Activated T-cell treated with anti-CD3 and anti-CD28 coated beads, Interleukin-2, amount 50 U/mL, for 48 hours (primary cell): ENCODE data around the gene COX7A2.

Experiments
- DNase-seq, 2 experiments: peaks; one replicate each; pipeline ENCODE4 v3.0.0-alpha.2; 2020

The COX7A2 gene

DNA sequence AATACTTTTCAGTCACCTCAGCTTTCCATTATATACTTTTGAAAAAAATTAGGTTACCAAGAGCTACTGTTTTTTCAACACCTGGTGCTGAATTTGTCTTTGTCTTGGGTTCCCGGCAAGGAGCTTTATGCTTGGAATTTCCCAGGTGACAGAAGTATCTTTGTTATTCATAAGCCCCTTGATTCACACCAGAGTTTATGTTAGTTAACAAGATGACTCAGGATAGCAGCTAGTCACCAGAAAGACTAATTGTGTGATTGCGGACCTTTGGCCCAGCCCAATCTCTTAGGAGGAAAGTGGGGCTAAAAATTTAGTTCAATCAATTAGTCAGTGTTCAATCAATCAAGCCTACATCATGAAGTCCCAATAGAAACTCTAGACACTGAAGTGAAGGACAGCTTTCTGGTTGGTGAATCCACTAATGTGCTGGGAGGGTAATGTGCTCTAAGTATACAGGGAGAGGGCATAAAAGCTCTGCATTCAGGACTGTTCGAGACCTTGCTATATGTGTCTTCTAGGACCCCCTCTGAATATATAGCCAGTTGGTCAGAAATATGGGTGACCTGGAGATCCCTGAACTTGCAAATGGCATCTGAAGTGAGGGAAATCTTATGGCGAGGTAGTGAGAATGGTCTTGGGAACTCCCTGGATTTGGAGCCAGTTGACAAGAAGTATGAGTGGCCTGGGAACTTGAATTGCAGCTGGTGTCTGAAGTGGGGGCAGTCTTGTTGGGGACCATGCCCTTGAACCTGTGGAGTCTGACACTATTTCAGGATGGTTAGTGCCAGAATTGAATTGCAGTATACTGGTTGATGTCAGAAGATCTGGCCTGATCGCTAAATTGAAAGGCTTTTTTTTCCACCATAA lies 24.8 kb upstream of the COX7A2 start:
- DNase-seq = no peak

DNA sequence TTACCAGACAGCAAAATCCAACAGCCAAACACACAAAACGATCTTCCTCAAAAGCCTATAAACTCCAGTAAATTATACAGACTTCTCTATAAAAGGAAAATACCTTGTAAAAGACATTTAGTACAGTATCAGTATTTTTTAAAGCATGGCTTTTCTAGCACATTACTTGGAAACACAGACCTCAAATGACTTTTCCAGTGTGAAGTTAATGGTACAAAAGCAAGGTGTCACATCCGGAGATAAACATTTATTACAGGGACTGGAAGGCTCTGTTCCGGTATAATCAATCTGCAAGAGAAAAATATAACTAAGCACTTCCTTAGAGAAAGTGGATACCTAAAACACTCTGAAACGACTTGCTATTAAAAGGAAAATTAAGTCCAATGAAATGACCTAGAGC lies 23.9 kb upstream of the COX7A2 start:
- no peak for DNase-seq

DNA sequence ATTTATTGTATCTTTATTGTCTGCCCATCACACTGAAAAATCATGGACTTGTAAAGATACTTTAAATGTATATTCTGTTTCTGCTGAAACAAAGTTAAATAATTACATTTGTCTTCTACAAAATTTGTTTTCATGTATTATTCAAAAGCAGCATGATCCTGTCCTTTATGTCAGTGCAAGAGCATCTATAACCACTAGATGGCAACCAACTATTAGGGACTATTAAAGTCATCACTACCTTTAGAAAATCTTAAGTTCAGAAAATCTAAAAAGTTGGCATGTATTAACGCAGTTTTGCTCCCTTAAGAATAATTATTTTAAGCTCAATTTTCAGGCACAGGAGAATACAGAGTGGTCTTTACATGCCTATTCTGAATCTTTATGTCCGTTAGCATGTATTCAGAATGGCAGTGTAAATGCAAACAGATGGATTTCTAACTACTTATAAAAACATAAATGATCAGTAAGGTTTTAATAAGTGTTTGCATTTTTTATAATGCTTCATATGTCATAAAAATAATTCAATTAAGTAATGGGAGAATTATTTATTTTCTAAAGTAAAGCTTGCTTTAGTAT lies 23.2 kb upstream of the COX7A2 start:
- DNase-seq = no peak

DNA sequence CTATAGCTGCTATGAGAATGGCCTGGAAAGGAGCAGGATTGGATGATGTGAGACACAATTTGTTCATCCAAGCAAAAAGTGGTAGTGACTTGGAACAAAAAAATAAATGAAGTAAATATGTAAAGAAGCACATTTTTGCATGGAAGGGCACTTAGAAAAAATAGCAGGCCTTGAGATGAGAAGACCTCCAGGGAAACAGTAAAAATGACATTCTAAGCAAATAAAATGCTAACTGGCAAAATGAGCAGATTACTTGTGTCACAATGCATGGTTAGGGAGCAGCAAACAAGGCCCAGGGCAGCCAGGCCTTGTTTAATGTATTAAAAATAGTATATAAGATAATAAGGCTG lies 19.8 kb upstream of the COX7A2 start:
- no peak for DNase-seq

DNA sequence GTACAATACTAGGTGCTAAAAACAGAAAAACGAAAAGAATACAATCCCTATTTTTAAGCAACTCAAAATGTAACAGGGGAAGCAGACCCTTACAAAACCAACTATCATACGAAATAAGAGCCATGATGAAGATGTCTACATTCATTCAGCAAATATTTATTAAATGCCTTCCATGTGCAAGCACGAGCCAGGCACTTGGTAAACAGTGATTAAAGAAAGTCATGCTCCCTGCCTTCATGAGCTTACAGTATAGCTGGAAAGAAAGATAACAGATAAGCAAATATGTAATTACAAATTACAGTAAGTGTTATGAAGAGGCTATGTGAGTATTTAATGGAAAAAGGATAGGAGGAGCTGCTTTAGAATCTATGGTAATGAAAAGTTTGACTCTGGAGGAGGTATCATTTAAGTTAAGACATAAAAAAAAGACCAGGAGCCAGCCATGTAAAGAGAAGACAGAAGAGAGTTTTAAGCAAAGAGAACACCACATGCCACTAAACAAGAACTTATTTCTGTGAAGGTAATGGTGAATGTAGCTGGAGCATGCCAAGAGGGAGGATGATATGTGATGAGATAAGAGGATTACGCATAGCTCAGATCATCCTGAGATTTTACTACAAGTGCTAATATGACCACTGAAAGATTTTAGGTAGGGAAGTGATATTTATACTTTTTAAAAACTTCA lies 19.3 kb upstream of the COX7A2 start:
- no peak for DNase-seq

DNA sequence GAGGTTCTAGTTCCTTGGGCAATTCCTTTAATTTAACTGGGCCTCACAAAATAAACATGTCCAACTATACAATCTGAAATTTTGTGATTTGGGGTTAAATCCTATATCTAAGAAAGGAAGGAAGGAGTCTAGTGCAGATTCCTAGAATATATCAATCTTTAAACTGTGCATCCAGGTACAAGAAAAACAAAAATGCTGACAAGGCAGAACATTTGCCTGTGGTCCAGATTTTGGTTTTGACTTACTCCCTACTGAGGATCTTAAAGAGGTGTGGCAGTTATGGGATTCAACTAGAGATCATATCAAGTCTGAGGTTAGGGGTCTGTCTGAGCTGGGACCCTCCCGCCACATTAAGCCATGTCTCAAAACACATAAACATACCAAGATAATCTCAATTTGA lies 17.7 kb upstream of the COX7A2 start:
- no peak for DNase-seq

DNA sequence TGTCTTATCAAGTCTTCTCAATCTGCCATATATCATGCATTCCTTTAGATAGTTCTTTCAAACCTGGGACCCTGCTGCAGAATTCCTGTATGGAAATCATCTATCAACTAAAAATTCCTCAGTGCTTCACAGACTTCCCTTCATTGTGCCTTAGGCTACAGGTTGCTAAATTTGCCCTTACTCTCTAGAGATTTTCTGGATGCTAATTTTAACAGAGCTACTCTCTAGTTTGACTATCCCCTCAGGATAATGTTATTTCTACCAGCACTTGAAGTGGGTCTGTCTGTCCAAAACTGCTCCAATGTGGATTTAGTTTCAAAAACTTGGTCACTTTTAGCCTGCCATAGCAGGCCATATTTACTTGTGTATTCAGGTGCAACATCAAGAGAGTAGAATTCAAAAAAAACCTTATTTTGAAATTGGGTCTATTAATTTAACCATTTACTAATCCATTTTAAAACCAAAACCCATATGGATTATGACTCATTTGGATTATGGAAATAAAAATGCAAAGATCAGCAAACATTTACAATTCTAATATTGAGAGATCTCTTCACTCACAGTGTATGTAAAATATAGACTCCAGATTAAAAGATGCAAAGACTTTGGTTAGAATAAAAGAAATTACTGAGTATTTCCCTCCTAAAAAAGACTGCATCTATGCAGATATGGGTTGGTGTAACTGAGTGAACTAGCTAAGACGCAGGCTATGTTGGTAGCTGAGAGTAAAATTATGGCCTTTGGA lies 13.9 kb upstream of the COX7A2 start:
- DNase-seq = no peak

DNA sequence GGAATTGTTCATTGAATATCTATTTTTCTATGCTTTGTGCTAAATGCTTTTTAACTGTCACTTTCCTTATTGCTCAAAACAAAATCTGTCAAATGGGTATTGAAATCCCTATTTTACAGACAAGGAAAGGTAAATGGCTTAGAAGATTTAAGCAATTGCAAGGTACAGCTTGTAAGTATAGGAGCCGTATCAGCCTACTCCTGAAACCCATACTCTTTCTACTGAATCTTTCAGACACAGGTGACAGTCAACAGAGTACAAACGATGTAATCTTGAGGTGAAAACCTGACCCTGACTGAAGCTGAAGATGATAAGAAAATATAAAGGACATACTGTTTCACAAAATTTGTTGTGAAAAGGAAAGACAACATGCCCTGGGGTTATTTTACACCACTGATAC lies 7.0 kb upstream of the COX7A2 start:
- DNase-seq = no peak

DNA sequence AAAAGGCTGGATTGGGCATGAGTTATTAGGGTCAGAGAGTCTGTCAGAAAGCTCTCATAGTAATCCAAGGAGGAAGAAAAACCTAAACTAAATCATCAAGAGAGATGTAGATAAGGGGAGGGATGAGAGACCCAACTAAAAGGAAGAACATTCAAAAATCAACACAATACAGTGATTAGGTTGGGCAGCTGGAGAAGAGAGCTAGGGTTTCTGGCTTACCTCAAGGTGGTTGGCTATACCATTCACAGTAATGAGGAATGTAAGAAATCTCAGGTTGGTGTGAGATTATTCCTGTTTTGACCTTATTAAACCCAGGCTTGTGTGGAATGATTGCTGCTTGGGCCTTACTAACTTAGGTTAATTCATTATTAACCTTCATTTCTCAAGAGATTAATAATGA lies 6.2 kb upstream of the COX7A2 start:
- no peak for DNase-seq

DNA sequence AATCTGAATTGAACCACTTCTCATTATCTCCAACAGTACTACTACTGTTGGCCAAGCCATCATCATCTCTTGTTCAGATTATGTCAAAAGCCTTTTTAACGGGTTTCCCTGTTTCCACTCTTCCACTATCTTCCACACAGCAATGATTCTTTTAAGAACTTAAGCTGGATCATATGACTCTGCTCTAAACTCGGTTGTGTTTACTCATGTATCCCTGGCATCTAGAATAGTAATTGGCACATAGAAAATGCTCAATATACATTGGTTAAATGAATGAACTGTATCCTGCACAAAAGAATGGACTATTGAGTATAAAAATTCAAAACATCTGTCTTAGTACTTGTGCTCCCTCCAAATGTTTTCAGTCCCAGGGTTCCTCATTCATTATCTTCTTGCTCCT lies 2.8 kb upstream of the COX7A2 start:
- DNase-seq = no peak

DNA sequence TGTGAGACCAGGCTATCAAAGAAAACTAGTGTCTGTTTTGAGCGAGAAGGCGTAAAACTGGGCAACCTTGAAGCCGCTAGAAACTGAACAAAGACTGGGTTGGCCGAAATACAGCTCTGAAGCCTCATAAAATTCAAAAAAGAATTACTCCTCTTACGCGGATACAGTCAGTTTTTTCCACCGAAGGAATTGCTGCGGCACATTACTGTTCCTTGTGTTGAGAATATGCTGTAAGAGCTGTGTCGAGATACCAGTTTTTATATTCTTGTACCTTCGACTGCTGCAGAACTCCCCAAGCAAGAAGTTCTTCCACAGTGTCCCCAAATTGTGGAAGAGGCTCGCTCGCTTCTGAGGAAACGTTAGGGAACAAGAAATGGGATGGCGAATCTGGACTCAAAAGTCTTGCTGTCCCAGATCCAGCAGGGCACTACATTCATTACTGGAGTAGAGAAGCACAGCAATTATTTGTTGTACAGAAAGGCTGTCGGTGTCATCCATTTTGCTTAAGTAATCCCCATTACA lies 523 bp upstream of the COX7A2 start:
- peak; percentile 18 to 26 for DNase-seq

DNA sequence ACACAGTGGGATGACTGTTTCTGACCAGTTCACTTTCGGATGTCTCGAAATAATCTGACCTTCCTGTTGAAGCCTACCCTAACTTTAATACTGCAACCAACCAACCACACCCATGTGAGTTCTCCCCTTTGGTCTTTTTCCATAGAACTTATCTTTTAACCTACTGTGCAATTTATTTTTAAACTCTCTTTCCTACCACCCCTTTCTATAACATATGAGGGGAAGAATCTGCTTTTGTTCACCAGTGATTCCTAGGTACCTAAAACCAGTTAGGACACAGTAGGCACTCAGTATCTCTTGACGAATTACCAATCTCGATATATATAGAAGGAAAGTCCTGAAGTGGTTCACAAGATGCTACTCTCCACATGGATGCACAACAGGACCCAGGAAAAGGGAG lies 7.0 kb downstream of the COX7A2 start:
- no peak for DNase-seq

DNA sequence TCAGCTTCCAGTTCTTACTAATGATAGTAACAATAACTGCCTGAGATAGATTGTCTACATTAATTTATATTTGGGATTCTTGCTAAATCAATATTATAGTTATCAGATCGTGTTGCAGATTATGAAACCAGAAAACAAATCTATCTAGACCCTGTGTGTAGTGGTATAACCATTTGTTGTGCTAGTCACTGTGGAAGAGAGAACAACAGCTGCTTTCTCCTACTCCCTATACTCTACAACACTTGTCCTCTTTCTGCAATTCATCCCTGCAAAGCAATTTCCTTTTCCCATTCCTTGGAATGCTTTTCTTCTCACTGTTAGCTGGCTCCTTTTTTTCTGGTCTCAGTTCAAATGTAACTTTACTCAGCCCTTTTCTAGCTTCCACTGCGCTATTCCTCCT lies 8.3 kb downstream of the COX7A2 start:
- no peak for DNase-seq

DNA sequence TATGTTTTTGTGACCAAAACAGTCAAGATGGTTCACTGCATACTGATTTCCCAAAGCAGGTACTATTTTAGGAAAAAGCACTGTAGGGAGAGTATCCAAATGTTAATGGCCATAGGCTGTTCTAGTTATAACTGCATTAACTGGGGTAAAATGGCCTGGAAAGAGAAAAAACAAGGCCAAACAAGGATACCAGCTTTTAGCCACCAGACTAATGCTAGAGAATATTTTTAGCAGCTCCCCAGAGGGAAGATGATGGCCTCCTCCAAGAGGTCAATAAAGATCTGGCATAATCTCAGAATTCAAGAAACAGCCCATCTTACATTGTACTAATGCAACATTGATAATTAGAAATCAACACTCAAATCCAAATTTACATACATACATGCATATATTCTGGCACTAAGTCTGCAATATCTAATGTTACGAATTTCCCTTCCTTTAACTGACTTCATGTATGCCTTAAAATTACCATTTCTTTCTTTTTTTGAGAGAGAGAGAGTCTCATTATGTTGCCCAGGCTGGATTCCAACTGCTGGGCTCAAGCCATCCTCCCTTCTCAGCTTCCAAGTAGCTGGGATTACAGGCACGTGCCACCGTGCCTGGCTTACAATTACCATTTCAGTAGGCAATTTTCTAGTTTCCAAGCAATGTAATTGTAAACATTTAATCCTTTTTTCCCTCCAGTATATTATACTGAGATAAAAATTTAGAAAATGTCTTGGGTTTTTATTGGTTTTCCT lies 9.3 kb downstream of the COX7A2 start:
- DNase-seq = no peak

DNA sequence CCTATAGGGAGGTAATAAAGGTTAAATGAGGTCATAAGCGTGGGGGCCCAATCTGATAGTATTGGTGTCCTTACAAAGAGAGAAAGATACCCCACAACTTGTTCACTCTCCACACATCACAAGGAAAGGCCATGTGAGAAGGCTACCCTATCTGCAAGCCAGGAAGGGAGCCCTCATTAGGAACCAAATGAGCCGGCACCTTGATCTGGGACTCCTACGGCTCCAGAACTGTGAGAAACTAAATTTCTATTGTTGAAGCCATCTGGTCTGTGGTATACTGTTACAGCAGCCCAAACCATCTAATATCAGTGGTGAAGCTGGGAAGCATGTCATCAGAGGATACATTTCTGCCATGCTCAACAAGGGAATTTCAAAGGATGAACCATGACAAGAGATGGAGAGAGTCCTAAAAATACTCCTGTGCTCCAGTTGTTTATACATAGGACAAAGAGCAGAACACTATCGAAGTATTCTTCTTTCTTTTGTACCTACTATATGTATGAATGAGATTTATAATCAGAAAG lies 10.4 kb downstream of the COX7A2 start:
- no peak for DNase-seq

DNA sequence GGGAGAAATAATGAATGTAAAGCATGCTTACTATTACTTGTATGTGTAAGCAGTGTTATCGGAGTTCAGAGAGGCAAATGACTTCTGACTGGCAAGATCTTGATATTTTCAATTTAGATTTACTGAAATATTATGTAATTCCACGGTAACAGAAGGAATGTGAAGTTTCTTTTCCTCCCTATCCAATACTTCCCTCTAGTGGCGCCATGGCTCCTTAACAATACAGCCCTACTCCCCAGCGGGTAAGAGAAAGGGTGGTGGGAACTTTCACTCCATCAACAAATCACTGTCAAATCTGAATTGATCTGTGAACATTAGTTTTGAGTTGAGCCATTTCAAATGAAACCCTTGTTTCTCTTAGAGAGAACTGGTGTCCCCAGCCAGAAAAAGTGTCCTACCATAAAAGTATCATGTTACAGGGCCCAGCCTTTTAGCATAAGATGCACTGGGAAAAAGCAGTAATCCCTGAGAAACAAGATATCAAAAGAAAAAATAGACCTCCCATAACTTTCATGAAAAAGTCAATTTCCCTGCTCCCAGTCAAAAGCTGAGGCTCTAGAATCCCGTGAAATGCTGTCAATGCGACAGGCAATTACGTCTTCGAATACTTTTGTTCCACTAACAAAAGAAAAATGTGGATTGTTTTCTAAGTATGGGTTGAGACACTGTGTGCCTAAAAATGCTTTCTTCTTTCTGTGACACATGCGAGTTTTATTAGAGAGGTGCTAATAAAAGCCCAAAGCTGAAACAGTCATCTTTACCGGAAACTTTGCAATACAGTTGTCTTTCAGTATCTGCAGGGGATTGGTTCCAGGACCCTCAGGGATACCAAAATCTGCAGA lies 12.9 kb downstream of the COX7A2 start:
- DNase-seq = no peak

DNA sequence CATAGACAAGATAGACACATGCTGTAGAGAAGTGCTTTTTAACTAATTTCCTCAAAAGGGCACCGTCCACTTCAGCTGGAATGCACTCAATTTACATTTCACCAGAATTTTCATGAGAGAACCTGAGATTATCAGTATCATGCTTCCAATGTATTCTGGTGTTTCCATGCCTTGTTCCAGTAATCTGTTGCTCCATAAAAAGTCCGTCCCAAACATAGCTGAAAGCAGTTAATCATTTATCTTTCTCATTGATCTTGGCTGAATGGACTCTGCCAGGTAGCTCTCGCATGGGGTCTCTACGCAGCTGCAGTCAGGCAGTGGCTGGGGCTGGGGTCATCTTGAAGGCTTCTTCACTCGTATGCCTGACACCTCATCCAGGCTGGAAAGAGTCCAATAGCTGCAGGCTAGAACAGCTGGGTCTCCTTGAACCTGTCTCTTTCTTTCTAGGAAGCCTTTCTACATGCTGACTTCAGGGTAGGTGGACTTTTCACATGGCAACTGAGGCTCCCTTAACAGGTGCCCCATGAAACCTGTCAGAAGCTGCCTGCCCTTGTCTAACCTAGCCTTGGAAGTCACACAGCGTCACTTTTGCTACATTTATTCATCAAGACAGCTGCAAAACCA lies 19.2 kb downstream of the COX7A2 start:
- no peak for DNase-seq

DNA sequence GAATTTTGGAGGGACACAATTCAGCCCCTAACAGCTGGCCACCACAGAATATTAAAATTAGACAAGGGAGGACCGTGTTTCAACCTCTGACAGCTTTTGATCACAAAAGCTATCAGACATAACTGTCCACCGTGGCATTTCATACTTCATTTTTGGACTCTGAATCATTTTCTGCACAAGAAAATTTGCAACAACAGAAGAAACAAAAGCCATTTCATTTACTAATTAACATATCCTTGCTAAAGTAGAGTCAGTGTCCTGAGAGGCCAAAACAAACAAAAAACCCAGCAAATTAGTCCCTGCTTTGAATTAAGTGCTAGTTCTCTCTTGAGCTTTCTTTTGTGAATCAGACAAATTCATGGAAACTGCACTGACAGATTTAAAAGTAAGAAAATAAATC lies 20.2 kb downstream of the COX7A2 start:
- DNase-seq = no peak

DNA sequence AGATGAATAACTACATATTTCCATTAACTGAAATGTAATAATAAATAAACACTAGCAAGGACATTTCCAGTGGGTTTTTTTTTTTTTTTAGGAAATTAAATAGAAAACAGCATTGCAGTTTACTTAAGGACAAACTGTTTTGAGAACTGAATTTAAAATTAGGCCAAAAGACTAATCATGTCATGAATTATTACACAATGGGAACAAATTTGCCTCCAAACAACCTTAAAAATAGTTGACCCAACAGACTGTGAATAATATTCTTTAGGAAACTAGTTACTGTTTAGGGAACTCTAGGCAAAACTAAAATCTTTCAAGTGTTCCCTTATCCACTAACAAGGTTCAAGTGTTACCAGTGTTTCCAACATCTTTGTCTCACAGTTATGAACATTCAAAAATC lies 21.3 kb downstream of the COX7A2 start:
- no peak for DNase-seq

DNA sequence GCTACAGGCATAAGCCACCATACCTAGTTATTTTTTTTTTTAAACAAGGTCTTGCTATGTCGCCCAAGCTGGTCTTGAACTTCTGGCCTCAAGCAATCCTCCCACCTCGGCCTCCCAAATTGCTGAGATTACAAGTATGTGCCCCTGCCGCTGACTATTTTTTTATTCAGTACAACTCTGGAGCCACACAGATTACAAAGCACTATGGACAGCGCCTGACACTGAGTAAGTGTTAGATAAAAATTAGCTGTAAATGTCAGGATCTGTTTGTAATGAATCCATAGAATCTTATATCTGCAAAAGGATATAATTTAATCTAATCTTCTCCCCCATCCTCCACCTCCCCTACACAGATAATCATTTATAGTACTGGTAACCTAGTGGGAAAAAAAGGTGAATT lies 22.5 kb downstream of the COX7A2 start:
- DNase-seq = no peak

DNA sequence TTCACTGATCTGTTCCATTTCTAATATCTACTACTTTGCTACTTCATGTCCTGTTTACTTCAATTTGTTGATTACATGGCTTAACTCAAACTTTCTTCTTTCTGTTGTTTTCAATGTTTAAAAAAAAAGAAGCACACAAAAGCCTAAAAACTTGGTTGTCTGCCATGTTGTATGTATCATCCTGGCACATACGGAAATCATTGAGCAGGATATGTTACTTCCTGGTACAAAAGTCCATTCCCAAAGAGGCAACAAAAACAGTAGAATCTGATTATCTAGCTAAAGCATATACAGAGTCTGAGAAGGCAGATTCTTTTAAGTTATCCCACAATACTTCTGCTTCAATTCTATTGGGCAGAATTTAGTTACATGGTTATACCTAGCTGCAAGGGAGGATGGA lies 23.2 kb downstream of the COX7A2 start:
- DNase-seq = no peak
